Activated CD4-positive, alpha-beta T cell treated with anti-CD3 and anti-CD28 coated beads for 24 hours (primary cell): ENCODE measurements around the gene MCCC2.
"Not testable (repeated sequence)": the region's sequence is repeated elsewhere in the genome, so short reads cannot be mapped to it uniquely, and the experiment has no call there.

Experiments used
- DNase-seq, 2 donors: peaks; one replicate each; pipeline ENCODE4 v3.0.0-alpha.2; 2020; ENCODE audit warnings: low read depth in 2 of 2

The MCCC2 gene

DNA sequence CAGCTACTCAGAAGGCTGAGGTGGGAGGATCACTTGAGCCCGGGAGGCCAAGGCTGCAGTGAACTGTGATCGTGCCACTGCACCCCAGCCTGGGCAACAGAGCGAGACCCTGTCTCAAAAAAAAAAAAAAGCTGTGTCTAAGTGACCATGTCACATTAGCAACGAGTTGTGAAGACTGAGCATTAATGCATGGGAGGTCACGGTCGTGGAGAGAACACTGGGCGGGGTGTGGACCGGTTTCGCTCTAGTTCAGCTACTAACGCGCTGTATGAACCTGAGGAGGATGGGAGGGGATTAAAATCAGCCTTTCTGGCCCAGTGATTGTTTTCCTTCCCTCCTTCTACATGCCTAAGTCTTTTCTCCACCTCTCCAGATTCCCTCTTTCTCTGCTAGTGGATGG is 75.2 kb downstream of the MCCC2 start:
- DNase-seq: no peak

- no peak for DNase-seq
These were observed 76.2 kb downstream of the MCCC2 start for GRCh38 chr5:71663191-71663969.

GRCh38 chr5:71664615-71665014 is 77.5 kb downstream of the MCCC2 start:
- not testable (repeated sequence) for DNase-seq

DNA sequence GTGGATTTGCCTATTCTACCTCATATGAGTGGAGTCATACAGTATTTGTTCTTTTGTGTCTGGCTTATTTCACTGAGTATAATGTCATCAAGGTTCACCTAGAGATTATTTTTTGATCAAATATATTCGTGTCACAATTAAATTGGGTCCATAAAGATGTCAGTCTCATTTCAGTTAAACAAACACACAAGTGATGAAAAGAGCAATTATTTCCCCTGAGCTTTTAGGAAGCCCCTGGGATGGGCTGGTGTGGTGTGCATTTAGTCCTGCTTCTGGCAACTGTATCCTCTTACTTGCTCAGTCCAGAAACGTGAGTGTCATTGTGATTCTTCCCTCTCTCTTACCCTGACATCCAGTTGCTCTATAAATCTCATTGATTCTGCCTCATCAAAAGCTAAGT is 79.2 kb downstream of the MCCC2 start:
- no peak for DNase-seq

DNA sequence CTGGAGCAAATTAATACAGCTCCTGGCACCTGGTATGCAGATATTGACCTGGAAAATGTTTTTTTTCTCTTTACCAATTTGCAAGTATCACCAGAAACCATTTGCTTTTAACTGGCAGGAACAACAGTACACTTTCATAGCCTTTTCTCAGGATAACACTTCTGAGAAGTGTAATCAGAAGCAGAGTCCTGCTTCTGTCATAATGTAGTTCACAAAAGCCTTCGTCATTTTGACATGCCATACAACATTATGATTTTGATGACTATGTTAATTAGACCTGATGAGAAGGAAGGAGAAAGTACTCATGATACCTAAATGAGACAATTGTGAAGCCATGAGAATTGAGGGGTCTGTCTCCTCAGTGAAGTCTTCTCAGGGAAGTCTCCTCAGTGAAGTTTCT is 90.8 kb downstream of the MCCC2 start:
- no peak for DNase-seq

DNA sequence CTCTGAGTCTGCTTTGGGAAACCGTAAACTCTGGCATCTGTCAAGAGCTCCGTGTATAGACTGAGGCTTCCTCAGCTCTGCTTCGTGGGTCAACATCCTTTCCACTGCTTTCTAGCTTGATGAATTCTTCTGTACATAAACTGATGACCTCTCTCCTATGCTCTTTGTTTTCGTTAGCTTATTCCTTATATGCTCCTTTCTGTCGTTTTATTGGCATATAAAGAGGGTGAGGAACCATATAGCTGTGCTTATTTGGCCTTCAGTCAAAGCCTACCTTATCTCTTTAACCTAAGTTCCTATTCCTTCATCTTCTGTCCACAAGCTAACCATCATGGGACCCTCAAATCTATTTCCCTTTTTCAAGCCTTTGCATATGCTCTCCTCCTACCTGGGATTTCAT is 92.6 kb downstream of the MCCC2 start:
- DNase-seq: no peak

GRCh38 chr5:71680510-71680909 is 93.4 kb downstream of the MCCC2 start:
- DNase-seq: no peak

DNA sequence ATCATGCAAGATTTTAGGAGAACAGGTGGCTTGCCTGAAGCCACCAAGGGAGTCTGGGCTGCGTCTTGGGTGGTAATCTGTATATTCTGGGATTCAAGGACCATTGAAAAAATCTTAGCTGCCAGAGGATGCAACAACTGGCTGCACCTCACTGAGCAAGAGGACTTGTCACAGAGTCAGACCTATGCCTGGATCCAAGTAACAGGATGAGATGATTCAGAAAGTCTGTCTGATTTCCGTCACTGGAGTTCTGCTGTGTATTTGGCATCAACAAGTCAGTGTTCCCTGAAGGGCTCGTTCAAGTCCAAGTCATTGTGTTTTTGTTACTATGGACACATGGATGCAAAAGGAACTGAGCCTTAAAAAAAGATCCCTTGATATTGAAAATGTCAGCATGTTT is 94.2 kb downstream of the MCCC2 start:
- DNase-seq: no peak

DNA sequence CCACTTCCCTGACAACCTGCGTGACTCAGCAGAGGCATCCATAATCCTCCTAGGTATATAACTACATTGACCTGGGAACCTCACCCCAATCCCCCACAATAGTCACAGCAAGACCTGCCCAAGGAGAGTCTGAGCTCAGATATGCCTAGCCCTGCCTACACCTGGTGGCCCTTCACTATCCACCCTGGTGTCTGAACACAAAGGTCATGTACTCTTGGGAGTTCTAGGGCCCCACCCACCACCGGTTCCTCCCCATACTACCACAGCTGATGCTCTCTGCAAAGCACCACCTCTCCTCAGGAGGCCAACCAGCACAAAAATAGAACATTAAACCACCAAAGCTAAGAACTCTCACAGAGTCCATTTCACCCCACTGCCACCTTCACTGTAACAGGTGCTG is 97.2 kb downstream of the MCCC2 start:
- no peak for DNase-seq

- no peak for DNase-seq
These were observed 106.8 kb downstream of the MCCC2 start for GRCh38 chr5:71693828-71694427.

GRCh38 chr5:71695071-71695470 is 107.9 kb downstream of the MCCC2 start:
- DNase-seq: no peak

DNA sequence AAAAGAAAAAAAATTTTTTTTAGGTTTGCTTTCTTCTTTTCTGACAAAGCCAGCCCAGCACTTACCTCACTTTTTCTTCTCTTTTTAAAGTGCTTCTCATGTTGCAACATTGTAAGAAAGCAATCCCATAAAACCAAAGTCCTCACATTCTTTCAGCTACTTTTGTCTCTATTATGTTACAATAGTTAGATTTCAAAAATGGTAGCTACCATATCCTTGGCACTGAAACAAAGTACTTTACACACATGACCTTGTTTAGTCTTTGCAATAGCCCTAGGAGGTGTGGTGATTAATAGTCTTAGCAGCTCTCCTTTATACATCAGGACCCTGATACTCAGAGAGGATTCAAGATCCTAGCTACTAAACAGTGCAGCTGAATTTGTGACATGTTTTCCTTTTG is 108.5 kb downstream of the MCCC2 start:
- DNase-seq: no peak

- DNase-seq: no peak
These were observed 110.8 kb downstream of the MCCC2 start for GRCh38 chr5:71697967-71698366.

DNA sequence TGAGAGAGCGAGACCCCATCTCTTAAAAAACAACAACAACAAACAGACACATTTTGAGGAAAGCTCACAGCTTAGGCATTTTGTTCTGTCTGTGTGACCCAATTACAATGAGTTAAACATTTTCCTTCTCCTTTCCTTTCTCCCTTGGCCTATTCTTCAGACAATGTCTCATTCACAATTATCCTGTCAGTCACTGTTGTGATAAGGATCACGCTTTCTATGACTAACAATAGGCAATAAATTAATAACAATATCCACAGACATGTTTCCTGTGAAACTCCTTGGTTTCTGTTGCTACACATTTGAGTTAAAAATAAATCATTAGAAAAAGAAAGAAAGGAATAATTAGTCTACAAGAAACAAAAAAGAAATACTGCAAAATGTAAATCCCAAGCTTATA is 112.1 kb downstream of the MCCC2 start:
- DNase-seq: no peak

GRCh38 chr5:71699751-71700150 is 112.6 kb downstream of the MCCC2 start:
- no peak for DNase-seq

DNA sequence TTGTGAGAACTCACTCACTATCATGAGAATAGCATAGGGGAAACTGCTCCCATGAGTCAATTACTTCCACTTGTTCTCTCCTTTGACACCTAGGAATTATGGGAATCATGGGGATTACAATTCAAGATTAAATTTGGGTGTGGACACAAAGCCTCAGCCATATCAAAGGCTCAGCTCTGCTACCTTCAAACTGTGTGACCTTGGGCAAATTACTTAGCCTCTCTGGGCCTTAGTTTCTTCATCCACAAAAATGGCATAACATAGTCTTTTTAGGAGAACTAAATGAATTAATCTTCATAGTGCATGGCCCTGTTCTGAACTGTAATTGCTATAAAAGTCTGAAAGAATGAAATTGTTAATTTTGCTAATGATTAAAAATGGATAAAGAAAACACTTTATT is 113.7 kb downstream of the MCCC2 start:
- no peak for DNase-seq

GRCh38 chr5:71701407-71701806 is 114.3 kb downstream of the MCCC2 start:
- no peak for DNase-seq

DNA sequence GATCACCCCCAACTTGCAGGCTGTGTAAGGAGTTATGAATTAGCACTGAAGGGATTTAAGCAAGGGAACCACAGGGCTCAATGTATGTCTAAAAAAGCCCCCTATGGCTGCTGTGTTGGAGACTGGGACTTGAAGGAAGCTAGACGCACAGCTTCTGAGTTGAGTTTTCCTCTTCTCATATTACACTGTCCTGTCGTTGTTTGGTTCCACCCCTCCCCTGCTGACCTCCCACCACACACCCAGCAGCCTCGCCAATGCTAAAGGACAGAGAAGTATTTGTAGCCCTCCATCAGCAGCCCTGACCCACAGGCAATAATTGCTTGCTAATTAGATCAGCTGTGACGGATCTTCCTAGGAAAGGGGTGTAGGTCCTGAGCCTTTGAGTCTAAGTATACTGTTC is 116.8 kb downstream of the MCCC2 start:
- DNase-seq: no peak

- DNase-seq: no peak
These were observed 118.3 kb downstream of the MCCC2 start for GRCh38 chr5:71705421-71705820.

DNA sequence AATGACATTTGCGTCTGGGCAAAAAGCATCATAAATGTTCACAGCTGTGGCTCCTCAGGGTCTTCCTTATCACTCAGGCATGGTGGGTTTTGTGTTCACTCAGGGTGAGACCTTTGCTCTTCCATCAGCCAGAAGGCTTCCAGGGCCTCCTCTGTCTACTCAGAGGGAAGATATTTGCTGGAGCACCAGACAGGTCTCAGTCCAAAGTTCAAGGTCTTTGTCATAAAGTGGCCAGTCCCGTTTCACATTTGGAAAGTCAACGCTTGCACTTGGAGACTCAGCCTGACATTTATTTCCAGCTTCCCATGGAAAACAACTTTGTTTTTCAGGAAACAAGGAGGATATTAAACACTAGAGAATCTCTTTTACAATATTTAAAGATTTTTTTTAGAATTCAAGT is 119.8 kb downstream of the MCCC2 start:
- DNase-seq: no peak
